ENCODE results near the gene LCE3C. TPM values are rescaled to one million over a fixed set of nuclear protein-coding genes. Genes with fewer than 3 reads are reported as not detected.

Gene LCE3C
- total RNA-seq, 2 donors from 2014 or later = not detected

- 70% methylated on average over 1 of the region's 1 CpG for WGBS
- no peak for DNase-seq (ENCODE audit: low spot score)
- Histone ChIP-seq H3K9me3 (no peaks in the 10 kb centered on the region), H3K27ac (no peak overlapping the region), H3K27me3 (replicated peaks; ENCODE audit: insufficient read depth) (no peaks in the 10 kb centered on the region), H3K4me3 (no peak overlapping the region), H3K4me1 (replicated peaks) (no peaks in the 10 kb centered on the region), H3K36me3 (no peaks in the 10 kb centered on the region)
- intact Hi-C loops (cut with DNase I) = no loop called here
- TF ChIP-seq POLR2A (IDR thresholded peaks at IDR 0.05) = no peak
Measured at GRCh38 chr1:152640351-152640750, 40.3 kb downstream of the LCE3C start.

DNA sequence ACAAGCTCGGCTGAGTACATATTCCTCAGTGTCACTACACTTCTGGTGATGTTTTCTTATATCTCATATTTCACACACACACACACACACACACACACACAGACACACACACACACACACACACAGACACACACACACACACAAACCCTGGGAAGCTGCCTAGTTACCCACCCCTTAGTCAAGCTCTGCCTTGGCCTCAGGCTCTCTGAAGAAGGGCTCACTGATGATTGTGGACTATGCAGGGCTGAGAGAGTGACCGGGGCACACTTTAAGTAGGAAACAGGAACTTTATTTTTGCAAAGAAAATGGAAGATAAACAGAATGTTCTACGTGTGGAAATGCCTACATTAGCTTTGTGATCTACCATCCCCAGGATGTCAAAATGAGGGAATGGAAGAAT is 43.9 kb downstream of the LCE3C start:
- Histone ChIP-seq H3K36me3 (no peaks in the 10 kb centered on the region), H3K4me1 (replicated peaks) (no peaks in the 10 kb centered on the region), H3K4me3 (no peak overlapping the region), H3K27ac (no peak overlapping the region), H3K27me3 (replicated peaks; ENCODE audit: insufficient read depth) (no peaks in the 10 kb centered on the region), H3K9me3 (no peaks in the 10 kb centered on the region)
- intact Hi-C loops (cut with DNase I) = no loop called here
- TF ChIP-seq POLR2AphosphoS5 (IDR thresholded peaks at IDR 0.05) (no peak), POLR2A (IDR thresholded peaks at IDR 0.05) (no peak), CTCF (IDR thresholded peaks at IDR 0.05) (no peak)
- no peak for DNase-seq (ENCODE audit: low spot score)
- 61% methylated on average over 3 of the region's 3 CpGs for WGBS

DNA sequence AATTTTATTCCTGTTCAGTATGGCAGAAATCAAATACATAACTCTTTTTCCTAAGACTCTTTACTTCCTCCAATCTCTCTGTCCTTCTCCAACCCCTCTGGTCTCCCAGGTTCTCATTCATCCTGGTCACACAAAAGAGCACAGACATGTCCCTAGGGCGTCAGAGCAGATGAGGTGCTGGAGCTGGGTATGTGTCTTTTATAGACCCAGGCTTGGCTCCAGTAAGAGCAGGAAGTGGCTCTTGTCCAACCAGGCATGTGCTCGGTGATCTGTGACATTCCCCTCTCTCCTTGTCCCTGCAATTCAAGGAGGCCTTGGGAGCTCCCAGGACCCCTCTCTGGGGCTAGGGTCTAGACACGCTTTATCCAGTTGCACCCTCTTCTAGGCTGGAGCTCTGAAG is 45.1 kb downstream of the LCE3C start:
- DNase-seq (ENCODE audit: low spot score) = no peak
- intact Hi-C loops (cut with DNase I) = no loop called here
- H3K4me3 ChIP-seq = no peak overlapping the region
- H3K27ac ChIP-seq = no peak overlapping the region
- no peaks in the 10 kb centered on the region for H3K36me3 ChIP-seq
- H3K4me1 ChIP-seq (replicated peaks) = no peaks in the 10 kb centered on the region
- WGBS = 42% methylated on average over 3 of the region's 3 CpGs
- no peaks in the 10 kb centered on the region for H3K9me3 ChIP-seq
- TF ChIP-seq POLR2A (IDR thresholded peaks at IDR 0.05) (no peak), CTCF (IDR thresholded peaks at IDR 0.05) (no peak), POLR2AphosphoS5 (IDR thresholded peaks at IDR 0.05) (no peak)
- H3K27me3 ChIP-seq (replicated peaks; ENCODE audit: insufficient read depth) = no peaks in the 10 kb centered on the region

DNA sequence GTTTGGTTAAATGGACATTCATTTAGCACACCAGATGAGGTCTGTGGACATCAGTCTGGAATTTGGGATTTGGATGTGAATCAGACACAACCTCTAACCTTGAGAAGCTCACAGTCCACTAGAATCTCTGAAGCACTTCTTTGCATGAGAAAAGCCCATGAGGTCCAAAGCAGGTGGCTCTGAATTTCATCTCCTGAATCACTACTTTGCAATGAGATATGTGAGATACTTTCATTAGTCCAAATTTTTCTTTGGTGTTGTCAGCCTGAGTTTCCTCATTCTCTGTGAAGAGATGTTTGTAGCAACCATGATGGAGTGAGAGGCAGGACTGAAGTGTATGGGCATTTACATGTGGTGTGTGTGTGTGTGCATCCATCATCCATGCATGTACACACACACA is 46.6 kb downstream of the LCE3C start:
- intact Hi-C loops (cut with DNase I) = no loop called here
- DNase-seq (ENCODE audit: low spot score) = no peak

More for the DNA sequence above, 46.6 kb downstream of the LCE3C start:
- Histone ChIP-seq H3K27ac (no peak overlapping the region), H3K4me1 (replicated peaks) (no peaks in the 10 kb centered on the region), H3K36me3 (no peaks in the 10 kb centered on the region), H3K27me3 (replicated peaks; ENCODE audit: insufficient read depth) (no peaks in the 10 kb centered on the region), H3K9me3 (no peaks in the 10 kb centered on the region), H3K4me3 (no peak overlapping the region)
- no peak for TF ChIP-seq POLR2AphosphoS5 (IDR thresholded peaks at IDR 0.05)
- no peak for TF ChIP-seq CTCF (IDR thresholded peaks at IDR 0.05)
- TF ChIP-seq POLR2A (IDR thresholded peaks at IDR 0.05) = no peak

Small RNA genes lying within 50 kb of the gene (small RNA-seq; reads per million reads assigned to genes)
- gene LCE3A = 0 reads per million in 2 donors
- gene LCE3B = 0 reads per million in 2 donors

Other genes with a start within 250 kb of the LCE3C start
- 1 to 10 TPM in 1 of 2 donors, under 1 TPM in 1; 0.36 to 5.6 TPM for gene FLG2, start 240.2 kb upstream of the LCE3C start, total RNA-seq
- under 1 TPM in 1 of 2 donors, not detected in 1; 0.62 TPM for gene CRNN, start 186.0 kb upstream of the LCE3C start, total RNA-seq
- not detected for gene LCE5A, start 89.4 kb upstream of the LCE3C start, total RNA-seq
- gene CRCT1, start 85.8 kb upstream of the LCE3C start, total RNA-seq = not detected
- gene LCE3E, start 33.5 kb upstream of the LCE3C start, total RNA-seq = not detected
- gene LCE3D, start 19.7 kb upstream of the LCE3C start, total RNA-seq = not detected
- not detected for gene LCE3B, start 13.6 kb downstream of the LCE3C start, total RNA-seq
- not detected for gene LCE3A, start 22.9 kb downstream of the LCE3C start, total RNA-seq
- gene LCE2D, start 63.1 kb downstream of the LCE3C start, total RNA-seq = not detected
- 1 to 10 TPM in 1 of 2 donors, not detected in 1; 1.8 TPM for gene LCE2C, start 75.0 kb downstream of the LCE3C start, total RNA-seq
- 1 to 10 TPM in 1 of 2 donors, not detected in 1; 3.2 TPM for gene LCE2B, start 85.9 kb downstream of the LCE3C start, total RNA-seq
- not detected for gene LCE2A, start 98.1 kb downstream of the LCE3C start, total RNA-seq
- gene LCE4A, start 107.9 kb downstream of the LCE3C start, total RNA-seq = not detected
- gene KPRP, start 157.8 kb downstream of the LCE3C start, total RNA-seq = under 1 TPM in 1 of 2 donors, not detected in 1; 0.57 TPM
- gene LCE1F, start 174.9 kb downstream of the LCE3C start, total RNA-seq = not detected
- gene LCE1E, start 186.0 kb downstream of the LCE3C start, total RNA-seq = not detected
- gene LCE1D, start 196.5 kb downstream of the LCE3C start, total RNA-seq = not detected
- gene LCE1C, start 206.4 kb downstream of the LCE3C start, total RNA-seq = 1 to 10 TPM in 1 of 2 donors, not detected in 1; 8.6 TPM
- gene LCE1B, start 211.7 kb downstream of the LCE3C start, total RNA-seq = under 1 TPM in 1 of 2 donors, not detected in 1; 0.51 TPM
- gene LCE1A, start 227.2 kb downstream of the LCE3C start, total RNA-seq = 1 to 10 TPM in 1 of 2 donors, not detected in 1; 3.4 TPM
- not detected for gene LCE6A, start 242.6 kb downstream of the LCE3C start, total RNA-seq

All from prostate gland (tissue), 2 donors.